GM18519 (cell line): Measurements from ENCODE around the gene FCGR2B.
"Not testable (repeated sequence)": the region's sequence is repeated elsewhere in the genome, so short reads cannot be mapped to it uniquely, and the experiment has no call there.

Source experiments
- ATAC-seq: cut with Tn5 transposase; IDR thresholded peaks from one replicate; pipeline ENCODE4 v1.9.1; 2021; ENCODE audit warnings: mild to moderate bottlenecking, moderate library complexity; ENCODE audit not compliant: unreplicated experiment, low FRiP score

Gene FCGR2B

GRCh38 chr1:161644855-161645254, 18.1 kb upstream of the FCGR2B start:
- ATAC-seq = not testable (repeated sequence)

DNA sequence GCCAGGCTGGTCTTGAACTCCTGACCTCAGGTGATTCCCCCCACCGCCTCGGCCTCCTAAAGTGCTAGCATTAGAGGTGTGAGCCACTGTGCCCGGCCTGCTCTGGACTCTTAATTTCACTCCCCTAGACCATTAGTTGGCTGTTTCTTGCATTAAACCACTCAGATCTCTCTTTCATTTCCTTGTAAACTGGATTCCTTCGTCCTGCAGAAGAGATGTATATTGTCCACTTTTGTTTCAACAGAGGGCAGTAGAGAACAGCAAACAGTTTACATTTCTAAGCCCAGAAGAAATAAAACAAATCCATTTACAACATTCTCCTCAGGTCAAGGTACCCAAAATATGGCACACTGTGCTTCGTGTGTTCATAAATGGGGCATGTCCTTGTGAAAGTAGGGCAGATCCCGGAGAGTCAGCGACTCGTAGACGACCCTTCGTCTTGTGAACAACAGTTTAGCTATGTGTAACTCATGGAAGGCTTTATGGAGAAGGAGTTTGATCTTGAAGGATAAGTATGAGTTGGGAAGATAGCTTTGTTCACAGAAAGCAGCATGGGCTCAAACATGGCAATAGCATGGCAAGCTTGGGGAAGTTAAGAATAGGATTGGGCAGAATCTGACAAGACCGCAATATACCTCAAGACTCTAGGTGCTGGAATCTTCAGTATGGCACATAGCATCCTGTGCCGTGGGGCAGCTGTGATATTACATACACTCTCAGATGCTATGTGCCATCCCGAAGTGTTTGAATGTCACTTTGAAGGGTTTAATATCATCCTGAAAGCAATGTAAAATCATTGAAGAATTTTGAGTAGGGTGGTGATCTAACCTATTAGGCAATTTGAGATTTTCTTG, 15.2 kb upstream of the FCGR2B start:
- not testable (repeated sequence) for ATAC-seq

DNA sequence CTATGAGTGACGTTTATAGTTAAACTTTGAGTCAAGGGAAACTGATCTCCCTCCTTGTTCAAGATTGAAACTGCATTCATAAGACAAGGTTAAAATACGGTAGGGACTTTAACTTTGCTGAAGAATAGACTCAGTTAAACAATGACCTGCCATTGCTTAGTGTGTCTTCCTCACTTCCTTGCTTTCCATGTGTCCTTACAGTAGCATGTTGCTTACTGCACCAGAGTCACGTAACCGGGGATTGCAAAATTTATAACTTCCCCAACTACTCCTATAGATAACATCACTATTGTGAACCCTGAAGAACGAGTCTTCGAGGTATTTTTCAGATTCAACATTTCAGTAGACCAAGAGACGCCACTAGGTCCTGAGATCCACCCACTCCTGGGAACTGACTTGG, 9.4 kb upstream of the FCGR2B start:
- ATAC-seq = not testable (repeated sequence)

DNA sequence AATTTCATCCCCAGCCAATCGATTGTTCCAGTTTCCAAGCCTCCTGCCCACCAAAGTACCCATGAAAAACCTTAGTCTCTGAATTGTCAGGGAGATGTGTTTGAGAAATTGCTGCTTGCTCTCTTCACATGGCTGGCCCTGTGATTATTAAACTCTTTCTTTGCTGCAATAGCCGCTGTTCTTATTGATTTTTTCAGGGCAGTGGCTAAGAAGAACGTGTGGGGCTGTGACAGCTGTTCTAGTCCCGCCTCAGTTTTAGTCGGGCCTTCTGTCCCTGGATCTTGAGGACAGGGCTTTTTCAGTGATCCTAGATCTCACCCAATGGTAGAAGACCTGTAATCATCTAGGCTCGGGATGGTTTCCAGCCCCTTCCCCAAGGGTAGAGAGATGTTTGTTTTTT, 9.0 kb upstream of the FCGR2B start:
- ATAC-seq = not testable (repeated sequence)

DNA sequence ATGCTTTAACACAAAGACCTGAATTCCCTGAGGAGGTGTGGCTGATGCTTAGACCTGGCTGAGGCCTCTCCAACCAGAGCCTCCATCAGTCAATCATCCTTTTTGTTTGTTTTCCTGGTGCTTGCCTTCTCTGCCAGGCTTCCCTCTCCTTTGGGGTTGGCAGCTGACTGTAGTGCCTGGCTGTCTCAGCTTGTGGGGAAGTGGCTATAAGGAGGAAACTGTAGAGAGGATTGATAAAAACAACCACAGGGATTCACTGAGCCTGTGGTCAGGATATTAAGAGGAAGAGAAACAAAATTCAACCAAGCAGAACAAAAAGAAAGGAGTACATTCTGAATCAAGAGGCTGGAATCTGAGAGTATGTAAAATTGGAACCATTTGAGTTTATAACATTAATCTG, 4.4 kb upstream of the FCGR2B start:
- ATAC-seq = not testable (repeated sequence)

- ATAC-seq = not testable (repeated sequence)
Measured at GRCh38 chr1:161661660-161662311, 1.2 kb upstream of the FCGR2B start.

- ATAC-seq = not testable (repeated sequence)
Measured at GRCh38 chr1:161663569-161663968, 626 bp downstream of the FCGR2B start.

DNA sequence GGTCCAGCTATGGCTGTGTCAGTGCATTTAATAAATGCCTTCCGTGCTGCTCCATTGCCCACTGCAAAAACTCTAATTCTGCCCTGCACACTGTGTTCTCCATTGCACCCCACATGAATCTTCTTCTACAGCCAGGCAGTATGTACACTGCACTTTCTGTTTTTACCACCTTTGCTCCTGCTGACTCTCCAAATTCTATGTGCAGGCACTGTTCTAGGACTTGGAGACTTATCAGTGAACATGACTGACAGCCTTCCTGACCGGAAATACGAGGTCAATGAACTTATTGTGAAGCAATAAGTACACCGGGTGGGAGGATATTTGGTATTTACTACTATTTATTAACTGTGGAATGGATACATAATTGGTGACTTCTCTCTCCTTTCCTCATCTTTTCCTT, 1.7 kb downstream of the FCGR2B start:
- ATAC-seq = not testable (repeated sequence)

DNA sequence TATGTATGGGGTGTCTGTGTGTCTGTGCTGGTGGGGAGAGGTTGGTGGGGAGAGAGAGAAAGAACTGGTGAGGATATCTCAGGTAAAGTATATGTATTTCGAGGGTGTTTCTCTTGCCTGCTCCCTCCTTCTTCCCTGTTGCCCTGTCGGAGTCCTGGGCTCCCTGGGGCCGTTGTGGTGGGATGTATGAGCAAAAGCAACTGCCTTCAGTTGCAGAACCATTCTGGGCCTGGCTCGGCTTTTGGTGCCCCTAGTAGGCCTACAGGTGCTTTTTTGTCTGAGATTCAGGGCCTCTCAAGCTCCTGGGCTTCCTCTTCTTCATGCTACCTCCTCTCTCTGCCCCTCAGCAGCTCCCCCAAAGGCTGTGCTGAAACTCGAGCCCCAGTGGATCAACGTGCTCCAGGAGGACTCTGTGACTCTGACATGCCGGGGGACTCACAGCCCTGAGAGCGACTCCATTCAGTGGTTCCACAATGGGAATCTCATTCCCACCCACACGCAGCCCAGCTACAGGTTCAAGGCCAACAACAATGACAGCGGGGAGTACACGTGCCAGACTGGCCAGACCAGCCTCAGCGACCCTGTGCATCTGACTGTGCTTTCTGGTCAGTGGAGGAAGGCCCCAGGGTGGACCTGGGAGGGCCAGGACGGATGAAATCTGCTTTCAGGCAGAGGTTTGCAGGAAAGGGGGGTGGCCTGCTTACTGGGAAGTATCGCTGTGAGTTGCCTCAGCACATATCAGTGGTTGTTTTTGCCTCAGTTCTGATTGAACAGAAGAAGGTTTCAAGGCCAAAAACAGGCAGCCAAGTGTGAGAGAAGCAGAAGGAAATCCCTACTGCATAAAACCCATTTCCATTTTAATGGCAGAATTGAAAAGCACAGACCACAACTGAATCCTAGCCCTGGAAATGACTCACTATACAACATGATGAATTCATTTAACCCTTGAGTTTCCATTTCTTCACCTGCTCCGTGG, 8.4 kb downstream of the FCGR2B start:
- ATAC-seq = not testable (repeated sequence)

DNA sequence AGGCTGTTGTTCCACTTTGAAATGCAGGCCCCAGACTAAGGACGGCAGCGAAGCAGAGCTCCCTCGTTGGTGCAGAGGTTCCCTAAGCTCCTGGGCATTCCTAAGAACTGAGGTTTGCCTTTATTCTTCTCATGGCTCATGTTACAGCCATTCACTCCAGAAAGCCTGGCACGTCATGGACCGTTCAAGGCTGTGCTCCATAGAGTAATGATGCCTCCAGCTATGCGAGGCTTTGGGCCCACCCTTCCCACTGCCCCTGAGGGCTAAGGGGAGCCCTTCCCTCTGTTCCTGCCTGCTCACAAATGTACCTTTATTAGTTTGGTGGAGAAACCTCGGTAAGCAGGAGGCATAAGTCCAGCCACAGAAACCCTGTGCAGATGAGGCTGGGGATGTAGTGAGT, 10.5 kb downstream of the FCGR2B start:
- not testable (repeated sequence) for ATAC-seq

DNA sequence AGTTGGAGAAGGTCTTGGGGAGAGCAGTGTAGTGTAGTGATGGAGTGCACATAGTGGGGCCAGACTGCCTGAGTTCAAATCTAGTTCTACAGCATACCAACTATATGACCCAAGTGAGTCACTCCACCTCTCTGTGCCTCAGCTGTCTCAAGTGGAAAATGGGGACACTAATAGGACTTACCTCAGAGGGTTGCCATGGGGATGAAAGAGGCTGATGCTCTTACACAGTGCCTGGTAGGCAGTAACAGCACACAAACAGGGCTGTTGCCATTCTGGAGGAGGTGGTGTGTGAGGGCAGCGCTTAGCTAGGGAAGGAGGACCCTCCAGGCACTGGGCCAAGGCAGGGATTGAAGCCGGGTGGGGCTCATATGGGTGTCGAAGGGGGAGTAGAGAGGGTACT, 11.5 kb downstream of the FCGR2B start:
- not testable (repeated sequence) for ATAC-seq

- ATAC-seq = not testable (repeated sequence)
Measured at GRCh38 chr1:161674908-161675307, 12.0 kb downstream of the FCGR2B start.

GRCh38 chr1:161676441-161676840, 13.5 kb downstream of the FCGR2B start:
- ATAC-seq = no peak

DNA sequence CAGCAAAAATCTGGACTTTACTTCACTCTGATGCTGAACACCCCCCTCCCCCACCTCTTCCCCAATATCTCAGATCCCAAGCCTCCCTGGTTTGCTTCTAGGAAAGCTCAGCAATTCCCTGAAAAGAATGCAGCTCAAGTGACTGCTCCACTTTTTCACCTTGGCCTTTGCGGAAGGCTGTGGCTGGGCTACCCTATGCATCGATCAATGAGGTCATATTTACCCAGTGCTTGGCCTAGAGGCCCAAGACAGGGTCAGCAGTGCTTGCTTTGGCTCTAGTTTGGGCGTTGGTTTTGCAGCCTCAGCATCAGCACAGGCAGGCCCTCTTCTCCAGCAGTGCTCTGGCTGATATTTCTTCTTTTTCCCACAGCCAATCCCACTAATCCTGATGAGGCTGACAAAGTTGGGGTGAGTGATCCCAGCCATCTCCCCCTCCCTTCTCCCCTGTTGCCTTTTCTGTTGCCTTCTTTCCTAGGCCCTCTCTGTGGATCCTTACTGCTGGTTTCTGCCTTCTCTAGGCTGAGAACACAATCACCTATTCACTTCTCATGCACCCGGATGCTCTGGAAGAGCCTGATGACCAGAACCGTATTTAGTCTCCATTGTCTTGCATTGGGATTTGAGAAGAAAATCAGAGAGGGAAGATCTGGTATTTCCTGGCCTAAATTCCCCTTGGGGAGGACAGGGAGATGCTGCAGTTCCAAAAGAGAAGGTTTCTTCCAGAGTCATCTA, 14.2 kb downstream of the FCGR2B start:
- no peak for ATAC-seq

DNA sequence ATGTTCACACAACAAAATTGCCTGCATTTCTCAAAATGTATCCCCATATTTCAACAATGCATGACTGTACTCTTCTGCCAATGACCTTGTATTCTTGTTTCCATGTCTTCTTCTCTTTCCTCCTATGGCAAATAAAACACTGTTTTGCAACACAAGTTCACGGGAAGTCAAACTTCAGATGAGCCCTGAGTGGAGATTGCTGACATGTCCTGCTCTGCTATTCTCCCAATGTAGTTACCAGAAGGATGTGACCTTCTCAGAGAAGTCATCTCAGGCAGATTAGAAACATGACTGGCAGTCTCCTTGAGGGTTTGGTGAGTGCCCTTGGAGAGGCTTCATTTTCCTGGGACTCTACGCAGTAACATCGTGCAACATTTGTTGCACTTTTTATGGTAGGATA, 15.6 kb downstream of the FCGR2B start:
- no peak for ATAC-seq

DNA sequence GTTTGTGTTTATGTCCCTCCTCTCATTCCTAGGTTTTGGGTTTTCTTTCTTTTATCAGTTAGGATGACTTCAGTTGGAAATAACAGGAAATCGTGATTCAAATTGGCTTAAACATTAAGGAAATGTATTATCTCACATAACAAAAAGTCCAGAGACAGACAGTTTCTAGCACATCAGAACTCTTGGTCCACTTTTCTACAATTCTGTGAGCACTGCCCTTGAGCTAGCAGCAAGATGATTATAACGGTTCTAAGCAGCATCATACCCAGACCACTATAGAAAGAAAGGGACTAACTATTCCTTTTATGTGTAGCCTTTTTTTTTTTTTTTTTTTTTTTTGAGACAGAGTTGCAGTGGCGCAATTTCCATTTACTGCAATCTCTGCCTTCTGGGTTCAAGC, 18.9 kb downstream of the FCGR2B start:
- no peak for ATAC-seq

DNA sequence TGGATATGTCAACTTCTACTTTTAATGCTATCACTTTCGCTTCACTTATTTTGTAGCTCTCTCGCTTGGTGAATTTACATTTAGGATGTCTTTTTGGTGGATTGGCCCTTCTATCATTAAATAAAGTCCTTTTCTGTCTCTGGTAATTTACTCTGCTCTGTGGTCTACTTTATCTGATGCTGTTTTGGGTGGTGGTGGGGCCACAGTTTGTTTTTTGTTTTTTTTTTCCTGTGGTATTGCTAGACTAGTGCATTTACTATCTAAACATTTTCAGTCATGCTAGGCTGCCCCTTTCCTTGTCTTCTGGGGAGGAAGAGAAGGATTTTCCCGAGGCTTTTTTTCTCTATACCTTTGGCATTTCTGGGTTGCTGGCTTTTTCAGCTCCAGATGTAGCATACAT, 26.0 kb downstream of the FCGR2B start:
- no peak for ATAC-seq

DNA sequence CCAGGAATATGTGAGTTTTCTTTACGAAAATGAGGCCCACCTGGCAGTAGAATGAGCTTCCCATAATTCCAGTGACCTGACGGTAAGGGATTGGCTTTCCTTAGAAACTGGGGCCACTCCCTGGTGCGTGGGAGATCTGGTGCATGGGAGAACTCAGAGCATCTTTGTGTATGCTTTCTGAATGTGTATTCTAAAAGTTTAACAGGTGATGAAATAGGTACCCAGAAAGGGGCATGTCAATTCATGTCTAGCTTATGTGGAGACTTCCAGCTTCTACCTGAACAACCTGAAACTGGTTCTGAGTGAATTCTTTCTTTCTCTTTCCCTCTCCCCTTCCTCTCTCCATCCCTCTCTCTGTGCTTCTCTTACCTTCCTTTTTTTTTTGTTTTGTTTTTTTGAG, 28.9 kb downstream of the FCGR2B start:
- no peak for ATAC-seq

GRCh38 chr1:161693020-161693712, 30.2 kb downstream of the FCGR2B start:
- ATAC-seq = not testable (repeated sequence)
